SK-N-SH (cell line): ENCODE results near the gene KIF1A. TPM values are rescaled to one million over a fixed set of nuclear protein-coding genes. Genes with fewer than 3 reads are reported as not detected.
A peak's percentile ranks its signal among the peaks of the same experiment; 100 is the strongest.

Experiments used
- CTCF ChIA-PET: fragments of 300-600, 350-600 bp; formaldehyde crosslinking; extraction: SDS; loops from one replicate; lab custom pipeline; 2021; lab: Yijun Ruan, JAX
- POLR2A ChIA-PET: fragments of 350-600 bp; sonication (Branson Sonifier 250); formaldehyde crosslinking; extraction: SDS; loops from one replicate; lab custom pipeline; 2020; ENCODE audit warnings: antibody characterized with exemption, inconsistent platforms; lab: Yijun Ruan, JAX
- DNase-seq: peaks from one replicate; pipeline ENCODE4 v3.0.0; 2012
- H2AFZ ChIP-seq: fragments of 200-600 bp; sonication (generic); 2 replicates; pipeline ENCODE4 v1.8.1; 2016; ENCODE audit warnings: antibody characterized with exemption, mild to moderate bottlenecking, low read depth
- H3F3A ChIP-seq: fragments of 200-600 bp; sonication (generic); replicated peaks from 2 replicates; pipeline ENCODE3; 2016; ENCODE audit warnings: antibody characterized with exemption, mild to moderate bottlenecking; ENCODE audit not compliant: insufficient read depth
- H3K27ac ChIP-seq, 2 experiments: fragments of 200-500 bp in 1 of 2; fragments of 200-600 bp in 1 of 2; sonication (Bioruptor generic) in 1 of 2; sonication (generic), shearing (Covaris generic) in 1 of 2; 2 replicates each; pipeline versions ENCODE4 v1.5.1 to v1.6.1; 2014 to 2016; ENCODE audit warnings: low read depth in 2 of 2, inconsistent platforms in 1 of 2, low read length in 1 of 2, mild to moderate bottlenecking in 1 of 2, mixed read lengths in 1 of 2
- H3K27me3 ChIP-seq: fragments of 200-600 bp; sonication (generic), shearing (Covaris generic); 2 replicates; pipeline ENCODE4 v1.6.1; 2016; ENCODE audit warnings: mixed run types; ENCODE audit not compliant: insufficient read depth
- H3K36me3 ChIP-seq, 2 experiments: fragments of 200-500 bp in 1 of 2; fragments of 200-600 bp in 1 of 2; sonication (Bioruptor generic) in 1 of 2; sonication (generic) in 1 of 2; replicated peaks in 1 of 2; 2 replicates each; pipeline versions ENCODE3 to v1.5.1; 2014 to 2016; ENCODE audit warnings: low read length in 1 of 2, mild to moderate bottlenecking in 1 of 2; ENCODE audit not compliant: insufficient read depth in 2 of 2, control insufficient read depth in 1 of 2
- H3K4me1 ChIP-seq, 2 experiments: fragments of 200-500 bp in 1 of 2; fragments of 200-600 bp in 1 of 2; sonication (Bioruptor generic) in 1 of 2; sonication (generic), shearing (Covaris generic) in 1 of 2; 2 replicates each; pipeline versions ENCODE4 v1.5.1 to v1.6.1; 2014 to 2016; ENCODE audit warnings: low read depth in 1 of 2, low read length in 1 of 2, mixed run types in 1 of 2; ENCODE audit not compliant: insufficient read depth in 2 of 2, control insufficient read depth in 1 of 2
- H3K4me2 ChIP-seq: fragments of 200-600 bp; sonication (generic), shearing (Covaris generic); 2 replicates; pipeline ENCODE4 v1.6.1; 2017; ENCODE audit warnings: mixed run types
- H3K4me3 ChIP-seq, 2 experiments: fragments of 200-500 bp in 1 of 2; fragments of 200-600 bp in 1 of 2; sonication (Bioruptor generic) in 1 of 2; sonication (generic), shearing (Covaris generic) in 1 of 2; 2 replicates each; pipeline versions ENCODE4 v1.5.1 to v1.8.1; 2014 to 2016; ENCODE audit warnings: low read depth in 2 of 2, inconsistent platforms in 1 of 2, low read length in 1 of 2, mild to moderate bottlenecking in 1 of 2, mixed read lengths in 1 of 2, moderate library complexity in 1 of 2
- H3K79me2 ChIP-seq: fragments of 200-600 bp; sonication (generic); 2 replicates; pipeline ENCODE4 v1.8.1; 2017; ENCODE audit warnings: mild to moderate bottlenecking; ENCODE audit not compliant: insufficient read depth
- H3K9ac ChIP-seq: fragments of 200-600 bp; sonication (generic); 2 replicates; pipeline ENCODE4 v1.6.1; 2017; ENCODE audit warnings: mixed run types
- H3K9me2 ChIP-seq: fragments of 200-600 bp; sonication (generic); 2 replicates; pipeline ENCODE4 v1.6.1; 2017; ENCODE audit warnings: mixed run types
- H3K9me3 ChIP-seq: fragments of 200-600 bp; sonication (generic); 2 replicates; pipeline ENCODE4 v1.6.1; 2017; ENCODE audit warnings: mixed run types, mild to moderate bottlenecking, moderate library complexity
- H4K20me1 ChIP-seq: fragments of 200-600 bp; sonication (generic); 2 replicates; pipeline ENCODE4 v1.6.1; 2017; ENCODE audit warnings: mild to moderate bottlenecking, mixed run types; ENCODE audit not compliant: insufficient read depth
- EZH2phosphoT487 ChIP-seq: fragments of 200-600 bp; sonication (generic); IDR thresholded peaks from 2 replicates; pipeline ENCODE4 v1.6.1; 2017; ENCODE audit warnings: low read depth, mixed run types, mild to moderate bottlenecking, antibody characterized with exemption, moderate library complexity, borderline replicate concordance
- FOXM1 ChIP-seq: IDR thresholded peaks from 2 replicates; pipeline ENCODE4 v1.4.0; 2012; ENCODE audit warnings: low read depth, mild to moderate bottlenecking
- JUND ChIP-seq: IDR thresholded peaks from 2 replicates; pipeline ENCODE4 v1.4.0; 2012
- MEF2A ChIP-seq: IDR thresholded peaks from 2 replicates; pipeline ENCODE4 v1.4.0; 2012; ENCODE audit warnings: low read depth, borderline replicate concordance
- MXI1 ChIP-seq: IDR thresholded peaks from 2 replicates; pipeline ENCODE4 v1.6.1; 2012; ENCODE audit warnings: mild to moderate bottlenecking, low read depth, low read length, improper control_type of control experiment
- NFIC ChIP-seq: IDR thresholded peaks from 2 replicates; pipeline ENCODE4 v1.4.0; 2012; ENCODE audit warnings: borderline replicate concordance
- RAD21 ChIP-seq: IDR thresholded peaks from 2 replicates; pipeline ENCODE4 v1.6.1; 2012; ENCODE audit warnings: mild to moderate bottlenecking, low read length
- RCOR1 ChIP-seq: fragments of 150-350 bp; IDR thresholded peaks from 2 replicates; pipeline ENCODE4 v1.6.1; 2017; ENCODE audit warnings: antibody characterized with exemption, low read length
- RFX5 ChIP-seq: IDR thresholded peaks from 2 replicates; pipeline ENCODE4 v1.6.1; 2012; ENCODE audit warnings: mild to moderate bottlenecking, improper control_type of control experiment, low read length
- SMC3 ChIP-seq: IDR thresholded peaks from 2 replicates; pipeline ENCODE4 v1.6.1; 2012; ENCODE audit warnings: low read depth, low read length, improper control_type of control experiment
- TEAD4 ChIP-seq: IDR thresholded peaks from 2 replicates; pipeline ENCODE4 v1.4.0; 2012; ENCODE audit warnings: mild to moderate bottlenecking, borderline replicate concordance; ENCODE audit not compliant: insufficient read depth
- WGBS: methylation state at CpG from one replicate; pipeline ENCODE4 v1.1.6; 2017; ENCODE audit warnings: low lambda C conversion rate; 5-methylcytosine and 5-hydroxymethylcytosine counted together
- polyA plus RNA-seq, 3 experiments: library from polyadenylated mRNA; depleted of rRNA; stranded (reverse); fragments of >200 nt; gene quantifications; 2 replicates each; pipeline ENCODE4 v1.2.3, GENCODE V29; 2012
- TF ChIP-seq, protein P1 (sequence below): IDR thresholded peaks from 2 replicates; pipeline ENCODE4 v1.4.0; 2012; ENCODE audit warnings: low read depth
- TF ChIP-seq, protein P2 (sequence below): IDR thresholded peaks from 2 replicates; pipeline ENCODE4 v1.6.1; 2012; ENCODE audit warnings: mild to moderate bottlenecking, low read depth, low read length, moderate library complexity
- TF ChIP-seq, protein P3 (sequence below): fragments of 200-600 bp; sonication (generic); IDR thresholded peaks from 2 replicates; pipeline ENCODE4 v1.6.1; 2017; ENCODE audit warnings: antibody characterized with exemption, mild to moderate bottlenecking, moderate library complexity
- TF ChIP-seq, protein P4 (sequence below): fragments of 150-350 bp; IDR thresholded peaks from 2 replicates; pipeline ENCODE4 v1.6.1; 2017; ENCODE audit warnings: antibody characterized with exemption, low read length, low read depth, borderline replicate concordance

Gene KIF1A
- polyA plus RNA-seq, 1 of the 3 experiments (the other 2 are of a cell fraction) = 0.21 TPM

DNA sequence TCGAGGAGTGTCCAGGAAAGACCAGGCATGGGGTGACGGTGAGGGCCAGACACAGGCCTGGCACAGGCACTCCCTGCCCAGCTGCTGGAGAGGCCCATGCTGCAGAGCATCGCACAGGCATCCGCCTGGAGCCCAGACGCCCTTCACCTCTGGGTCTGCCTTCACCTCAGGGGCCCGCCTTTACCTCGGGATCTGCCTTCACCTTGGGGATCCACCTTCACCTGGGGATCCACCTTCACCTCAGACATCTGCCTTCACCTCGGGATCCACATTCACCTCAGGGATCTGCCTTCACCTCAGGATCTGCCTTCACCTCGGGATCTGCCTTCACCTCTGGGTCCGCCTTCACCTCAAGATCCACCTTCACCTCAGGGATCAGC lies 7.7 kb downstream of the KIF1A start:
- no peaks in the 10 kb centered on the region for H3K79me2 ChIP-seq
- H3K27me3 ChIP-seq = no peaks in the 10 kb centered on the region
- H3K9ac ChIP-seq = no peak overlapping the region
- no peaks in the 10 kb centered on the region for H3F3A ChIP-seq
- no peaks in the 10 kb centered on the region for H4K20me1 ChIP-seq
- no peak overlapping the region for H3K4me2 ChIP-seq
- TF ChIP-seq RFX5 (no peak), SMC3 (no peak), MEF2A (no peak), EZH2phosphoT487 (no peak), FOXM1 (no peak), TEAD4 (no peak), MXI1 (no peak), RAD21 (no peak), JUND (no peak), RCOR1 (no peak), NFIC (no peak)
- TF ChIP-seq, protein P1, sequence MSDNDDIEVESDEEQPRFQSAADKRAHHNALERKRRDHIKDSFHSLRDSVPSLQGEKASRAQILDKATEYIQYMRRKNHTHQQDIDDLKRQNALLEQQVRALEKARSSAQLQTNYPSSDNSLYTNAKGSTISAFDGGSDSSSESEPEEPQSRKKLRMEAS = no peak
- TF ChIP-seq, protein P2, sequence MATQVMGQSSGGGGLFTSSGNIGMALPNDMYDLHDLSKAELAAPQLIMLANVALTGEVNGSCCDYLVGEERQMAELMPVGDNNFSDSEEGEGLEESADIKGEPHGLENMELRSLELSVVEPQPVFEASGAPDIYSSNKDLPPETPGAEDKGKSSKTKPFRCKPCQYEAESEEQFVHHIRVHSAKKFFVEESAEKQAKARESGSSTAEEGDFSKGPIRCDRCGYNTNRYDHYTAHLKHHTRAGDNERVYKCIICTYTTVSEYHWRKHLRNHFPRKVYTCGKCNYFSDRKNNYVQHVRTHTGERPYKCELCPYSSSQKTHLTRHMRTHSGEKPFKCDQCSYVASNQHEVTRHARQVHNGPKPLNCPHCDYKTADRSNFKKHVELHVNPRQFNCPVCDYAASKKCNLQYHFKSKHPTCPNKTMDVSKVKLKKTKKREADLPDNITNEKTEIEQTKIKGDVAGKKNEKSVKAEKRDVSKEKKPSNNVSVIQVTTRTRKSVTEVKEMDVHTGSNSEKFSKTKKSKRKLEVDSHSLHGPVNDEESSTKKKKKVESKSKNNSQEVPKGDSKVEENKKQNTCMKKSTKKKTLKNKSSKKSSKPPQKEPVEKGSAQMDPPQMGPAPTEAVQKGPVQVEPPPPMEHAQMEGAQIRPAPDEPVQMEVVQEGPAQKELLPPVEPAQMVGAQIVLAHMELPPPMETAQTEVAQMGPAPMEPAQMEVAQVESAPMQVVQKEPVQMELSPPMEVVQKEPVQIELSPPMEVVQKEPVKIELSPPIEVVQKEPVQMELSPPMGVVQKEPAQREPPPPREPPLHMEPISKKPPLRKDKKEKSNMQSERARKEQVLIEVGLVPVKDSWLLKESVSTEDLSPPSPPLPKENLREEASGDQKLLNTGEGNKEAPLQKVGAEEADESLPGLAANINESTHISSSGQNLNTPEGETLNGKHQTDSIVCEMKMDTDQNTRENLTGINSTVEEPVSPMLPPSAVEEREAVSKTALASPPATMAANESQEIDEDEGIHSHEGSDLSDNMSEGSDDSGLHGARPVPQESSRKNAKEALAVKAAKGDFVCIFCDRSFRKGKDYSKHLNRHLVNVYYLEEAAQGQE = no peak
- TF ChIP-seq, protein P3, sequence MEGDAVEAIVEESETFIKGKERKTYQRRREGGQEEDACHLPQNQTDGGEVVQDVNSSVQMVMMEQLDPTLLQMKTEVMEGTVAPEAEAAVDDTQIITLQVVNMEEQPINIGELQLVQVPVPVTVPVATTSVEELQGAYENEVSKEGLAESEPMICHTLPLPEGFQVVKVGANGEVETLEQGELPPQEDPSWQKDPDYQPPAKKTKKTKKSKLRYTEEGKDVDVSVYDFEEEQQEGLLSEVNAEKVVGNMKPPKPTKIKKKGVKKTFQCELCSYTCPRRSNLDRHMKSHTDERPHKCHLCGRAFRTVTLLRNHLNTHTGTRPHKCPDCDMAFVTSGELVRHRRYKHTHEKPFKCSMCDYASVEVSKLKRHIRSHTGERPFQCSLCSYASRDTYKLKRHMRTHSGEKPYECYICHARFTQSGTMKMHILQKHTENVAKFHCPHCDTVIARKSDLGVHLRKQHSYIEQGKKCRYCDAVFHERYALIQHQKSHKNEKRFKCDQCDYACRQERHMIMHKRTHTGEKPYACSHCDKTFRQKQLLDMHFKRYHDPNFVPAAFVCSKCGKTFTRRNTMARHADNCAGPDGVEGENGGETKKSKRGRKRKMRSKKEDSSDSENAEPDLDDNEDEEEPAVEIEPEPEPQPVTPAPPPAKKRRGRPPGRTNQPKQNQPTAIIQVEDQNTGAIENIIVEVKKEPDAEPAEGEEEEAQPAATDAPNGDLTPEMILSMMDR = no peak
- TF ChIP-seq, protein P4, sequence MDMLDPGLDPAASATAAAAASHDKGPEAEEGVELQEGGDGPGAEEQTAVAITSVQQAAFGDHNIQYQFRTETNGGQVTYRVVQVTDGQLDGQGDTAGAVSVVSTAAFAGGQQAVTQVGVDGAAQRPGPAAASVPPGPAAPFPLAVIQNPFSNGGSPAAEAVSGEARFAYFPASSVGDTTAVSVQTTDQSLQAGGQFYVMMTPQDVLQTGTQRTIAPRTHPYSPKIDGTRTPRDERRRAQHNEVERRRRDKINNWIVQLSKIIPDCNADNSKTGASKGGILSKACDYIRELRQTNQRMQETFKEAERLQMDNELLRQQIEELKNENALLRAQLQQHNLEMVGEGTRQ = no peak
- ChIA-PET CTCF (no interaction called here), POLR2A (no interaction called here)
- no peak overlapping the region for H2AFZ ChIP-seq
- no peak for DNase-seq
- peak overlapping the region in 1 of 2 experiments; percentile 2; a peak in 1 of 4 replicates for H3K4me3 ChIP-seq
- H3K9me3 ChIP-seq = no peaks in the 10 kb centered on the region
- WGBS = 82% methylated on average over 9 of the region's 10 CpGs
- peaks cover 0 to 2% of the 10 kb centered on the region in 2 experiments; a peak in 1 of 4 replicates for H3K4me1 ChIP-seq
- no peaks in the 10 kb centered on the region for H3K9me2 ChIP-seq
- H3K36me3 ChIP-seq = no peaks in the 10 kb centered on the region
- H3K27ac ChIP-seq = no peak overlapping the region
